Myometrial cell (primary cell): ENCODE measurements around the gene VN1R5. TPM values are rescaled to one million over a fixed set of nuclear protein-coding genes. Genes with fewer than 3 reads are reported as not detected.

ENCODE experiments used
- total RNA-seq: library from RNA; depleted of rRNA; stranded (reverse); fragments of >200 nt; gene quantifications from 2 replicates; pipeline ENCODE4 v1.2.3, GENCODE V29; 2015

VN1R5 gene
- total RNA-seq, result not detected in 2 replicates

DNA sequence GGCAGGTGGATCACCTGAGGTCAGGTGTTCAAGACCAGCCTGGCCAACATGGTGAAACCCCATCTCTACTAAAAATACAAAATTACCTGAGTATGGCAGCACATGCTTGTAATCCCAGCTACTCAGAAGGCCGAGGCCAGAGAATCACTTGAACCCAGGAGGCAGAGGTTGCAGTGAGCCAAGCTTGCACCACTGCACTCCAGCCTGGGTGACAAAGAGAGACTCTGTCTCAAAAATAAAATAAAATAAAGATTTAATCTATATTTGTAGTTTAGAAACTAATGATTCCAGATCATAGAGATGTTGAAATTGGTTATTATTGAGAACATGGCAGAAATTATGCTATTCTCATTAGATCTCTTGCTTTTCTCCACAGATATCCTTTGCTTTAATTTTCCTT is at the start of gene VN1R5:
Gene VN1R5, plus strand, starts transcription at position 301 of the 400 bp plus-strand sequence.

Other genes starting within 250 kb of the VN1R5 start
- 1.2 and 3.4 TPM in 2 replicates for gene ZNF695, start 248.0 kb upstream of the VN1R5 start, total RNA-seq
- 1.2 and 2.8 TPM in 2 replicates for gene ZNF670, start 177.3 kb upstream of the VN1R5 start, total RNA-seq
- gene ZNF669, start 151.7 kb upstream of the VN1R5 start, total RNA-seq, result 4.9 and 7.1 TPM in 2 replicates
- 8.1 and 12.2 TPM in 2 replicates for gene ZNF124, start 84.1 kb upstream of the VN1R5 start, total RNA-seq
- gene ZNF496, start 75.8 kb downstream of the VN1R5 start, total RNA-seq, result 13.3 and 43.1 TPM in 2 replicates
- 0.18 TPM in 1 of 2 replicates, not detected in the other for gene NLRP3, start 160.1 kb downstream of the VN1R5 start, total RNA-seq
- not detected in 2 replicates for gene OR2B11, start 202.0 kb downstream of the VN1R5 start, total RNA-seq